Fibroblast of villous mesenchyme (primary cell): ENCODE data around the gene ACOX2. TPM values are rescaled to one million over a fixed set of nuclear protein-coding genes. Genes with fewer than 3 reads are reported as not detected.

Experiments
- DNase-seq: peaks from one replicate; pipeline ENCODE4 v3.0.0-alpha.2; 2010; ENCODE audit warnings: low read depth
- H3K4me3 ChIP-seq: 2 replicates; pipeline ENCODE4 v1.5.1; 2011; ENCODE audit warnings: low read depth, mild to moderate bottlenecking, low read length
- CTCF ChIP-seq: IDR thresholded peaks from 2 replicates; pipeline ENCODE4 v1.5.1; 2012; ENCODE audit warnings: low read depth, mild to moderate bottlenecking, low read length; ENCODE audit not compliant: insufficient read depth
- total RNA-seq: library from RNA; depleted of rRNA; stranded (reverse); fragments of >200 nt; gene quantifications from 2 replicates; pipeline ENCODE4 v1.2.3, GENCODE V29; 2012

The ACOX2 gene
- total RNA-seq, 1 donor, result 12.1 TPM

GRCh38 chr3:58466899-58467563, 70.0 kb downstream of the ACOX2 start:
- no peak for DNase-seq
- TF ChIP-seq CTCF, result no peak
- H3K4me3 ChIP-seq, result no peak overlapping the region

GRCh38 chr3:58464866-58465265, 72.1 kb downstream of the ACOX2 start:
- TF ChIP-seq CTCF, result no peak
- H3K4me3 ChIP-seq, result no peak overlapping the region

GRCh38 chr3:58463942-58464271, 73.1 kb downstream of the ACOX2 start:
- no peak for TF ChIP-seq CTCF
- no peak for DNase-seq

More at GRCh38 chr3:58464866-58465265, 72.1 kb downstream of the ACOX2 start:
- no peak for DNase-seq

GRCh38 chr3:58463181-58463941, 73.6 kb downstream of the ACOX2 start:
- TF ChIP-seq CTCF, result peak; percentile 81
- no peak overlapping the region for H3K4me3 ChIP-seq
- DNase-seq, result peak; percentile 64

More at GRCh38 chr3:58463942-58464271, 73.1 kb downstream of the ACOX2 start:
- H3K4me3 ChIP-seq, result no peak overlapping the region

GRCh38 chr3:58462829-58463180, 74.2 kb downstream of the ACOX2 start:
- no peak for DNase-seq
- H3K4me3 ChIP-seq, result no peak overlapping the region
- TF ChIP-seq CTCF, result no peak

- DNase-seq, result no peak
- no peak for TF ChIP-seq CTCF
- H3K4me3 ChIP-seq, result no peak overlapping the region
Observed at GRCh38 chr3:58459160-58459559, 77.8 kb downstream of the ACOX2 start.

Other genes with a start within 250 kb of the ACOX2 start
- 14.5 and 16.0 TPM in 2 replicates for gene RPP14, start 230.9 kb downstream of the ACOX2 start, total RNA-seq
- 4.2 and 9.9 TPM in 2 replicates for gene HTD2, start 230.7 kb downstream of the ACOX2 start, total RNA-seq
- 57.9 and 64.7 TPM in 2 replicates for gene PXK, start 204.3 kb downstream of the ACOX2 start, total RNA-seq
- 102 and 114 TPM in 2 replicates for gene PDHB, start 103.4 kb downstream of the ACOX2 start, total RNA-seq
- 8.1 and 10.4 TPM in 2 replicates for gene KCTD6, start 45.1 kb downstream of the ACOX2 start, total RNA-seq
- gene FAM107A, start 40.2 kb upstream of the ACOX2 start, total RNA-seq, result not detected in 2 replicates
- not detected in 2 replicates for gene FAM3D, start 129.6 kb upstream of the ACOX2 start, total RNA-seq